Measurements from ENCODE around the gene NRXN3.

NRXN3 gene

GRCh38 chr14:79598339-79598738, 1428.2 kb downstream of the NRXN3 start:
- Histone ChIP-seq H3K4me3 (no peak overlapping the region), H3K27ac (no peak overlapping the region)
- DNase-seq (ENCODE audit: low spot score), result no peak
- TF ChIP-seq CTCF (IDR thresholded peaks at IDR 0.05), result no peak

DNA sequence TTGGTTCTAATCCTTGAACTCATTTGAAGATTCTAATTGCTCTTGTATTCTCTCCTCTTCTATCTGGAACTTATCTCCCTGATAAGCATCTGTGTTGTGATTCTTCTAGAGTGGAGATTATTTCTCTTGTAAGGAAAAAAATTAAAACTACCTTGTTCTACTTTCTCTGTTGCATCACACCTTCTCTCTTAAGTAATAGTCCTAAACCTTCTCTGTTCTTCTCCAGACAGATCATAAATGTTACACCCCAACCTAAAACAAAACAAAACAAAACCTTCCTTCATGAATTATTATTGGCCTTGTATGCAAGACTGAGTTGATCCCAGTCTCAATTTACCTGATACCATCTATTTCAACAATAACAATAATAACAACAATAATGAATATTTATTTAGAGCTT, 1429.1 kb downstream of the NRXN3 start:
- TF ChIP-seq CTCF (IDR thresholded peaks at IDR 0.05), result no peak
- H3K27ac ChIP-seq, result no peak overlapping the region
- no peak overlapping the region for H3K4me3 ChIP-seq
- DNase-seq (ENCODE audit: low spot score), result no peak

- DNase-seq (ENCODE audit: low spot score), result no peak
- TF ChIP-seq CTCF (IDR thresholded peaks at IDR 0.05), result no peak
- Histone ChIP-seq H3K4me3 (no peak overlapping the region), H3K27ac (no peak overlapping the region)
These were observed 1430.2 kb downstream of the NRXN3 start for GRCh38 chr14:79600406-79600805.

DNA sequence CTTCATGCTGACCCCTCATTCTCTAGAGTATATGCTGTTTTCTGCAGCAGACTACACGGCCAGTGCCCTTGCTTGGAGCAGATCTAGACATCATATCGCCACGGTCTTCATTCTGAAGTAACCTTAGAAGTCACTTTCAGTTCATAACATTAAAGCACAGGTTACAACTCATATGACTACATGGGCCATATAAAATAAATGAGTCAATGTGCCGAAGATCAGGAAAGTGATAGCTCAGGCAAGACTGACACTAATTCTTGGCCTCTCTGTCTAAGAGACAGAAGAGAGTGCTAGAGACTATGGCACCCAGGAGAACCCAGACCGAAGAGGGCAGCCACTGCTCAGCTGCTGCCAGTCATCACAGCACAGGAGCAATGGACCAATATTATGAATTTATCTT, 1431.4 kb downstream of the NRXN3 start:
- no peak overlapping the region for H3K4me3 ChIP-seq
- H3K27ac ChIP-seq, result no peak overlapping the region
- DNase-seq (ENCODE audit: low spot score), result no peak
- no peak for TF ChIP-seq CTCF (IDR thresholded peaks at IDR 0.05)

DNA sequence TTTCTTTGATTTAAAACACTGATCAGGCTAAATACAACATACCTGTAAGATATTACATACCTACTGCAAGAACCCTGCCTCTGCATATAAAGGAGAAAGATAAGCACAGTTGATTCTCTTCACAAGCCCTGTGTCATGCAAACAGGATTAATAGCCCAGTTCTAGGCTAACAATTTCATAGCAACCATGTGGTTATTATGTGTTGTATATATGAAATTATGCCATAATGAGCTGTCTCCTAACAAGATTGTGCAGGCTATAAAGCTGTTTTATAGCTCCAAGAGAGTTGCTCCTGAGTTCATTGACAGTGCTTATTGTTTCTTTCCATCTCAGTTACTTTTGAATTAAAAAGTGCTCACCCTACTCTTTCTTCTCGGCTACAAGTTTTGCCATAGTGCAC, 1431.9 kb downstream of the NRXN3 start:
- H3K27ac ChIP-seq, result no peak overlapping the region
- DNase-seq (ENCODE audit: low spot score), result no peak
- no peak overlapping the region for H3K4me3 ChIP-seq
- TF ChIP-seq CTCF (IDR thresholded peaks at IDR 0.05), result no peak

DNA sequence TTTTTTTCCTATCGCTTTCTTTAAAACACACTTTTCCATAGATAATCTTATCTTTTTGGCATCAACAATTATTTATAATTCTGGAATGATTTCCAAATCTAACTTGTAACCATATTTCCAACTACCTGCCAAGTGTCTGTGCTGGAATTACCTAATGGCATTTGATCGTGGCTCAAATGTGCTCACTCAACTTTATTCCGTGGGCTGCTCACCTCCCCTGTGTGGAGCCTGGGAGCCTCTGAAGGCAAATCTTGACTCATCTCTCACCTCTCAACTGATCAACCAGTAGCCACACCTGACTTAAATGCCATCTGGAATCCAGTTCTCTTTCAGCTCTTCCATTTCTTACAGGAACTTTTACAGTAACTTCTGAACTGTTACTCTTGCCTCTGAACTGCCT, 1432.6 kb downstream of the NRXN3 start:
- H3K4me3 ChIP-seq, result no peak overlapping the region
- no peak for DNase-seq (ENCODE audit: low spot score)
- no peak for TF ChIP-seq CTCF (IDR thresholded peaks at IDR 0.05)
- H3K27ac ChIP-seq, result no peak overlapping the region

DNA sequence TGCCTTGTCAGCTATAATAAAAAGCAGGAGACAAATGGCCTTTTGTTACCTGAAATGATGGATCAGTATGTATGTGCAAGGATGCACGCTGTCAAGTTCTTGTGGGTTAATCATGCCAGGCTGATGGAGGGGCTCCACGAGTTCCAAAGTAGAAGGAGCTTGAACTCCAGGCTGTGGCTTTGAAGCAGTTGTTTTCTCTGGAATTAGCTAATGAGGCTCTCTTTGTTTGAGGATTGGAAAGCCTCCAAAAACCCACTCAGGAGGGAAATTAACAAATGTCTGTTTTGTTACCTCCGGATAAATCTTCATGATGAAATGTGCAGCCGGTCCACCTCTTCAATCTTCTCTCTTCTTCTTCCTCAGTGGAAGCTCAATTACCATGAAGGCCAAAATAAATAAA, 1435.7 kb downstream of the NRXN3 start:
- Histone ChIP-seq H3K4me3 (no peak overlapping the region), H3K27ac (no peak overlapping the region)
- TF ChIP-seq CTCF (IDR thresholded peaks at IDR 0.05), result no peak
- no peak for DNase-seq (ENCODE audit: low spot score)

All from coronary artery (tissue), 2 donors.